ENCODE data around the gene ANKRD11.

Gene ANKRD11

GRCh38 chr16:89277049-89277448 is 213.3 kb downstream of the ANKRD11 start:
- Histone ChIP-seq H3K4me3 (ENCODE audit: low read length) (no peak overlapping the region), H3K36me3 (ENCODE audit: insufficient read depth, low read depth, low read length) (peaks cover 65% of the 10 kb centered on the region), H3K27me3 (ENCODE audit: insufficient read depth, low read length) (no peaks in the 10 kb centered on the region), H3K4me1 (ENCODE audit: insufficient read depth, low read length) (no peaks in the 10 kb centered on the region), H3K27ac (ENCODE audit: low read length) (no peak overlapping the region), H3K9ac (ENCODE audit: low read depth, low read length) (no peak overlapping the region), H3K9me3 (ENCODE audit: insufficient read depth, low read depth, low read length) (no peaks in the 10 kb centered on the region)

GRCh38 chr16:89275837-89276720 is 214.3 kb downstream of the ANKRD11 start:
- no peak overlapping the region for H3K4me3 ChIP-seq (ENCODE audit: low read length)
- H3K9ac ChIP-seq (ENCODE audit: low read depth, low read length) = no peak overlapping the region
- no peaks in the 10 kb centered on the region for H3K9me3 ChIP-seq (ENCODE audit: insufficient read depth, low read depth, low read length)

GRCh38 chr16:89275284-89275584 is 215.1 kb downstream of the ANKRD11 start:
- Histone ChIP-seq H3K4me1 (ENCODE audit: insufficient read depth, low read length) (no peaks in the 10 kb centered on the region), H3K4me3 (ENCODE audit: low read length) (no peak overlapping the region), H3K27me3 (ENCODE audit: insufficient read depth, low read length) (no peaks in the 10 kb centered on the region), H3K36me3 (ENCODE audit: insufficient read depth, low read depth, low read length) (peaks cover 71% of the 10 kb centered on the region), H3K27ac (ENCODE audit: low read length) (no peak overlapping the region), H3K9me3 (ENCODE audit: insufficient read depth, low read depth, low read length) (no peaks in the 10 kb centered on the region), H3K9ac (ENCODE audit: low read depth, low read length) (no peak overlapping the region)

More at GRCh38 chr16:89275837-89276720, 214.3 kb downstream of the ANKRD11 start:
- H3K4me1 ChIP-seq (ENCODE audit: insufficient read depth, low read length) = no peaks in the 10 kb centered on the region
- peaks cover 67% of the 10 kb centered on the region for H3K36me3 ChIP-seq (ENCODE audit: insufficient read depth, low read depth, low read length)
- H3K27me3 ChIP-seq (ENCODE audit: insufficient read depth, low read length) = no peaks in the 10 kb centered on the region
- no peak overlapping the region for H3K27ac ChIP-seq (ENCODE audit: low read length)

- Histone ChIP-seq H3K9me3 (ENCODE audit: insufficient read depth, low read depth, low read length) (no peaks in the 10 kb centered on the region), H3K27me3 (ENCODE audit: insufficient read depth, low read length) (no peaks in the 10 kb centered on the region), H3K4me3 (ENCODE audit: low read length) (no peak overlapping the region), H3K9ac (ENCODE audit: low read depth, low read length) (no peak overlapping the region), H3K36me3 (ENCODE audit: insufficient read depth, low read depth, low read length) (peaks cover 76% of the 10 kb centered on the region), H3K4me1 (ENCODE audit: insufficient read depth, low read length) (no peaks in the 10 kb centered on the region), H3K27ac (ENCODE audit: low read length) (no peak overlapping the region)
These were observed 215.6 kb downstream of the ANKRD11 start for GRCh38 chr16:89274561-89275283.

GRCh38 chr16:89273741-89274472 is 216.5 kb downstream of the ANKRD11 start:
- Histone ChIP-seq H3K27me3 (ENCODE audit: insufficient read depth, low read length) (no peaks in the 10 kb centered on the region), H3K9me3 (ENCODE audit: insufficient read depth, low read depth, low read length) (no peaks in the 10 kb centered on the region), H3K36me3 (ENCODE audit: insufficient read depth, low read depth, low read length) (peaks cover 84% of the 10 kb centered on the region), H3K9ac (ENCODE audit: low read depth, low read length) (no peak overlapping the region), H3K27ac (ENCODE audit: low read length) (no peak overlapping the region), H3K4me1 (ENCODE audit: insufficient read depth, low read length) (no peaks in the 10 kb centered on the region), H3K4me3 (ENCODE audit: low read length) (no peak overlapping the region)

- Histone ChIP-seq H3K9me3 (ENCODE audit: insufficient read depth, low read depth, low read length) (no peaks in the 10 kb centered on the region), H3K36me3 (ENCODE audit: insufficient read depth, low read depth, low read length) (peaks cover 81% of the 10 kb centered on the region), H3K4me3 (ENCODE audit: low read length) (no peak overlapping the region), H3K9ac (ENCODE audit: low read depth, low read length) (no peak overlapping the region), H3K27ac (ENCODE audit: low read length) (no peak overlapping the region), H3K4me1 (ENCODE audit: insufficient read depth, low read length) (no peaks in the 10 kb centered on the region), H3K27me3 (ENCODE audit: insufficient read depth, low read length) (no peaks in the 10 kb centered on the region)
These were observed 217.7 kb downstream of the ANKRD11 start for GRCh38 chr16:89272631-89273030.

GRCh38 chr16:89270666-89271345 is 219.6 kb downstream of the ANKRD11 start:
- Histone ChIP-seq H3K36me3 (ENCODE audit: insufficient read depth, low read depth, low read length) (peaks cover 79% of the 10 kb centered on the region), H3K27ac (ENCODE audit: low read length) (no peak overlapping the region), H3K9ac (ENCODE audit: low read depth, low read length) (no peak overlapping the region)

GRCh38 chr16:89269805-89270665 is 220.3 kb downstream of the ANKRD11 start:
- peaks cover 72% of the 10 kb centered on the region for H3K36me3 ChIP-seq (ENCODE audit: insufficient read depth, low read depth, low read length)

More at GRCh38 chr16:89270666-89271345, 219.6 kb downstream of the ANKRD11 start:
- H3K4me3 ChIP-seq (ENCODE audit: low read length) = no peak overlapping the region
- no peaks in the 10 kb centered on the region for H3K27me3 ChIP-seq (ENCODE audit: insufficient read depth, low read length)
- H3K9me3 ChIP-seq (ENCODE audit: insufficient read depth, low read depth, low read length) = no peaks in the 10 kb centered on the region
- H3K4me1 ChIP-seq (ENCODE audit: insufficient read depth, low read length) = no peaks in the 10 kb centered on the region

GRCh38 chr16:89268987-89269735 is 221.2 kb downstream of the ANKRD11 start:
- Histone ChIP-seq H3K4me3 (ENCODE audit: low read length) (no peak overlapping the region), H3K36me3 (ENCODE audit: insufficient read depth, low read depth, low read length) (peaks cover 67% of the 10 kb centered on the region), H3K27ac (ENCODE audit: low read length) (no peak overlapping the region), H3K4me1 (ENCODE audit: insufficient read depth, low read length) (no peaks in the 10 kb centered on the region), H3K9me3 (ENCODE audit: insufficient read depth, low read depth, low read length) (no peaks in the 10 kb centered on the region), H3K9ac (ENCODE audit: low read depth, low read length) (no peak overlapping the region), H3K27me3 (ENCODE audit: insufficient read depth, low read length) (no peaks in the 10 kb centered on the region)

More at GRCh38 chr16:89269805-89270665, 220.3 kb downstream of the ANKRD11 start:
- Histone ChIP-seq H3K9me3 (ENCODE audit: insufficient read depth, low read depth, low read length) (no peaks in the 10 kb centered on the region), H3K4me1 (ENCODE audit: insufficient read depth, low read length) (no peaks in the 10 kb centered on the region), H3K9ac (ENCODE audit: low read depth, low read length) (no peak overlapping the region), H3K27ac (ENCODE audit: low read length) (no peak overlapping the region), H3K4me3 (ENCODE audit: low read length) (no peak overlapping the region), H3K27me3 (ENCODE audit: insufficient read depth, low read length) (no peaks in the 10 kb centered on the region)

GRCh38 chr16:89268585-89268984 is 221.8 kb downstream of the ANKRD11 start:
- Histone ChIP-seq H3K9me3 (ENCODE audit: insufficient read depth, low read depth, low read length) (no peaks in the 10 kb centered on the region), H3K27ac (ENCODE audit: low read length) (no peak overlapping the region), H3K4me3 (ENCODE audit: low read length) (no peak overlapping the region), H3K36me3 (ENCODE audit: insufficient read depth, low read depth, low read length) (peaks cover 61% of the 10 kb centered on the region), H3K27me3 (ENCODE audit: insufficient read depth, low read length) (no peaks in the 10 kb centered on the region), H3K9ac (ENCODE audit: low read depth, low read length) (no peak overlapping the region), H3K4me1 (ENCODE audit: insufficient read depth, low read length) (no peaks in the 10 kb centered on the region)
